HG02840 (cell line): ENCODE results near the gene INIP.

ENCODE experiments used
- ATAC-seq: cut with Tn5 transposase; IDR thresholded peaks from one replicate; pipeline ENCODE4 v1.9.1; 2021; ENCODE audit warnings: mild to moderate bottlenecking, moderate library complexity, moderate number of reproducible peaks; ENCODE audit not compliant: unreplicated experiment, low FRiP score

The INIP gene

DNA sequence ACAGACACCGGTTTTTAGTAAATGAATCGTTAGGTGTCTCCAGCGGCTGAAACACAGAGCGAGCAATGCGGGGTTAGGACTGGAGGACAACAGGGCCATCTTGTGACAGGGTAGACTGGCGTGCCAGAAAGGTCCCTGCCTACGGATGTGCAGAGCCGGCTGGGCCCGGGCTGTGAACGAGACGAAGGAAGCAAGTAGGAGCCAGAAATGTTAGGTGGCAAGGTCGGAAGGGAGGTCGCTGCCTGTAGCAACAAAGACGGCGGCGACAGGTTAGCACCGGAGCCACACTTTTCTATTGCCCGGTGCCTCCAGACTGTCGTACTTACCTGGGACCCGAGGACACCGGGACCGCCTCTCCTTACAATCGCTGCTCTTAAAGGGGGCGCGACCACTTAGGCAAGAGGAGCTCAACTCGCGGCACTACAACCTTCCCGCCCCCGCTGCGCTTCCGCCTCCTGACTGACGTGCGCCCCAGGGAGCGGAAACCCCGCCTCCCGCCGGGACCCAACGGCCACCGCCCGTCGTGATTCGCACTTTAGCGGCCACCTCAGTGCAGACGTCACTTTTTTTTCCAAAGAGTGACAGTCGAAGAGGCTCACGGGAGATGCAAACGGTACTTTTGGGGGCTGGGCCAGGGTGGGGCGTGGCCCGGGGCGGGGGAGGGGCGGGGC is at the start of gene INIP:
INIP (minus strand) TSS at position 457 of the 671 bp plus-strand sequence. CDS start 1,632 bp downstream, outside the sequence.
- ATAC-seq: peak; percentile 95

- ATAC-seq: no peak
Measured at GRCh38 chr9:112765281-112765680, 47.4 kb upstream of the INIP start.

- no peak for ATAC-seq
Measured at GRCh38 chr9:112764837-112765236, 46.9 kb upstream of the INIP start.

GRCh38 chr9:112764344-112764743 is 46.4 kb upstream of the INIP start:
- no peak for ATAC-seq

GRCh38 chr9:112762726-112763518 is 45.0 kb upstream of the INIP start:
- ATAC-seq: no peak

DNA sequence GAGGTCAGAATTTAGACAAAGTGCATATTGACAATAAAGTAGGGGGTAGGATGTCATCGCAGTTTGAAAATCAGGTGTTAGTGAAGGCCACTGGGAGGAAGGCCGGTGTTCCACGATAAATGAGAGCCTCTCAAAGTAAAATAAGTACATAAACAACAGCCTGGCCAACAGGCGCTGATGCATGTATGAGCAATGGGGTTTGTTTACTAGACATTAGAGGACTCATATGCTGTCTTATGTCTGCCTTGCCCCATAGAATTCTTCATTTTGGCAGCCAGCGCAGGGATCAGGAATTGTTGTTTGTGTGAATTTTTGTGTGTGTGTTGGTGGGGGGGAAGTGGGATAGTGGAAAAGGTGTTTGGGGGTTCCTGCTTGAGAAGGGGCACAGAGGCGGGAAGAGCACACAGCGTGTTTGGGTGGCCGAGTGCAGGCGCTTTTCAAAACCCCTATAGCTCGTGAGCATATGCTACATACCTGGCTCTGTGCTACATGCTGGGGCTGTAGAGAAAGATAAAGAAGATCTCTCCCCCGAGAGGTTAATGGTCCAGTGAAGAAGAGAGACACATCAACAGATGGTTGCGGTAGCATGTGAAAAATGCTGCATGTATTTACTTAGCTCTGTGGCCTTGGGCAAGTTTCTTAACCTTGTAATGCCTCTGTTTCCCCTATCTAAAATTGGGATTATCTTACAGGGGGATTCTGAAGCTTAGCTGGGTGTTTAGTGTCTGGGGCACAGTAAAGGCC is 44.2 kb upstream of the INIP start:
- ATAC-seq: no peak

- ATAC-seq: no peak
Measured at GRCh38 chr9:112760821-112761220, 42.9 kb upstream of the INIP start.

- no peak for ATAC-seq
Measured at GRCh38 chr9:112757940-112758339, 40.0 kb upstream of the INIP start.

GRCh38 chr9:112757282-112757883 is 39.5 kb upstream of the INIP start:
- ATAC-seq: no peak

DNA sequence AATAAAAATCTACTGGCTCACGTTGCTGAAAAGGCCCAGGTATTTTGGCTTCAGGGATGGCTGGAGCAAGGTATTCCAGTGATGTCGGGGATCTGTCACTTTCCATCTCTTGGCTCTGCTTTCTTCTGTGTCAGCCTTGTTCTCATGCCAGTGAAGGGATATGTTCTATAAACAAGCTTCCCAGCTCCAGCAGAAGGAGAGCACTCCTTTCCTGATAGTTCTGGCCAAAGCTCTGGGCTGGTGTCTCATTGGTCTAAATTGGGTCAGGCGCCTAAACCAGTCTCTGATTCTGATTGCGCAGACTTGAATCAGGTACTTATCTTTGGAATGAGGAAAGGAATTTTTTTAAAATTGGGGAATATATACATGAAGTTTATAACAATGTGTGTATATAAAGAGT is 37.8 kb upstream of the INIP start:
- no peak for ATAC-seq

DNA sequence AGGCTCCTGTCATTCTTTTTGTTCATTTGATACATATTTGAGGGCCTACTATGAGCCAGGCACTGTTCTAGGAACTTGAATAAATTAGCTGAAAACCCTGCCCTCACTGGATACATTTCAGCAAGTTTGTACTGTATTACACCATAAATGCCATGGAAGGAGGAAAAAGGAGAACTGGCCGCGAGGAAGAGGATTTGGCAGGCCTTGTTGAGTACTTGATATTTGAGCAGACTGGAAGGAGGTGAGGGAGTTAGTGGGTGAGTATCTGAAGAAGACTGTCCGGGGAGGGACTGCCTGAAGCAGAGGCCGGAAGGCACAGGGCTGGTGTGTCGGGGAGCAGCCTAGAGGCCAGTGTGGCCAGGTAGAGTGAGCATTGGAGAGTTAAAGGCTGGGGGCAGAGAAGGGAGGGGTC is 37.1 kb upstream of the INIP start:
- no peak for ATAC-seq

DNA sequence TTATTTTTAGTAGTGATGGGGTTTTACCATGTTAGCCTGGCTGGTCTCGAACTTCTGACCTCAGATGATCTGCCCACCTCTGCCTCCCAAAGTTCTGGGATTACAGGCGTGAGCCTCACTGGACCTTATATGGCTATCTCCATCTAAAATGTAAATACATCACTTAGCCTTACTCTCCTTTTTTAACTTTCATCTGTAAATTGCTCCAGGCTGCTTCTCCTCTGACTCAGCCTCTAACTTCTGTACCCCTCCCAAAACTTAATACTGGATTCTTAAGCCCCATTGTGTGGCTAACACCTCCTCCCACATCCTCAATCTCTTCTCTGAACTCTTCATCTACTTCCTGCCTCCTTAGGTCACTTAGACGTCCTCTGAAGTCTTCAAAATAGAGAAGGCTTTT is 36.7 kb upstream of the INIP start:
- ATAC-seq: no peak

DNA sequence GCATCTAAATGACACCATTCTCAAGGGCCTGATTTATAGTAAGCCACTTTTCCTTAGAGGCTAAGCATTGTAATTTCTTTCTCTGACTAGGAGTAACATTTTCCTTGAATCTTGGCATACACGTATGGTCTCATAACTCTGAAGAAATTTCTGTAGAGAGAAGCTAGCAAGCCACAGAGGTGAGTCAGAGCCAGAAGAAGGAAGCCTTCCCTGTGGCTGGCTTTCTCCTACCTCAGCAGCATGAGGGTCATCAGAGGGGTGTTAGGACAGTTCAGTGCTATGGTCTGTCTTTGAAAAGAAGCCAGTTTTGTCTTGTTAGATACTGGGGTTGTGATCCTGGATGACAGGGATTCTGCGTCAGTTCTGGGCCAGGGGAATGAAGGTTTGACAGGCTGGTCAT is 35.8 kb upstream of the INIP start:
- ATAC-seq: no peak

DNA sequence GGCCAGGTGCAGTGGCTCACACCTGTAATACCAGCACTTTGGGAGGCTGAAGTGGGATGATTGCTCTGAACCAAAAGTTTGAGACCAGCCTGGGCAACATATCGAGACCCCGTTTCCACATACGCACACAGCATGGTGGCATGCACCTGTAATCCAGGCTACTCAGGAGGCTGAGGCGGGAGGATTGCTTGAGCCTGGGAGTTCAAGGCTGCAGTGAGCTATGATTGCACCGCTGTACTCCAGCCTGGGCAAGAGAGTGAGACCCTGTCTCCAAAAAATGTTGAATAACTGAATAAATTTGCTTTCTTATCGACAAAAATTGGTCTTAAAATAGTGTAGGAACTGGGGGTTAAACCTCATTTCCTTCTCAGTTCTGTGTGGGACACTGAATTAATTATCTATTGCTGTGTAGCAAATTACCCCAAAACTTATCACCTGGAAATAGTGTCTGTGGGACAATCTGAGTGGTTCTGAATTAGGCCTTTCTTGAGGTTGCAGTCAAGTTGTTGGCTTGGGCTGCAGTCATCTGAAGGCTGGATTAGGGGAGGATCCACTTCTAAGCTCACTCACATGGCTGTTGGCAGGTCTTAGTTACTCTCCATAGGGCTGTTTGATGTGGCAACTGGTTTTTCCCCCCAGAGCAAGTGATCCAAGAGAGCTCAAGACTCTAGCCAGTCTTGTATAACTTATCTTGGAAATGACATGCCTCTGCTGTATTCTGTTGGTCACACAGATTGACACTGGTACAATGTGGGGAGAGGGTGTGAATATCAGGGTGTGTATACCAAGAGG is 34.6 kb upstream of the INIP start:
- ATAC-seq: no peak

DNA sequence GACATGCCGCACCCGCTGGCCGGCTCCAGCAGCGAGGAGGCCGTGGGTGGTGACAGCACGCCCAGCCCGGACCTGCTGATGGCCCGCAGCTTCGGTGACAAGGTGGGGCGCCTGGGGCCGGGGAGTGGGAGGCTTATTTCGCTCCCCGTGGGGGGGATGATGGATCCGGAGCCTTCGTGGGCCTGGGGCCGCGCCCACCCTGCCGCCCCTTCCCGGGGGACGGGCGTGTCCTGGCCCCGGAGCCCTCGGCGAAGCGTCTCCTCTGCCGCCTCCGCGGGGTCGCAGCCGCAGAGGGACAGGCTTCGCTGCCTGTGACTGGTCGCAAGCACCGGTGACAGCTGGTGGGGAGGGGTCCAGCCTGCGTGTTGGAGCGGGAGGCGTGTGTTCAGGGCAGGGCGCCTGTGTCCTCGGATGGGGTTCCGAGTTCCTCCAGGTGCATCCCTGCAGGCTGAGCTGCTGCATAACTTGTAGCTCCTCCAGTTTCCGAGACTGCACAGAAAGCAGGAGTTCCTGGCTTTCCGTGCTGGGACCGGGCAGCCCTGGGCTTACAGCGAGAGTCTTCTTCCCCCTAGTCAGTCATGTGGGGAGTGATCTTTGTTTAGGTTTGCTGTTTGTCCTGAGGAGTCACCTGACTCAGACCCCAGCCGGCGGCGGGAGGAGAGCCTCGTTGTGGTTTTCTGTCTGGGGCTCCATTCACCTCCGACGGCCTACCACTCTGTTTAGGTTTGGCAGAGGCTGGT is 33.3 kb upstream of the INIP start:
- peak; percentile 21 for ATAC-seq

DNA sequence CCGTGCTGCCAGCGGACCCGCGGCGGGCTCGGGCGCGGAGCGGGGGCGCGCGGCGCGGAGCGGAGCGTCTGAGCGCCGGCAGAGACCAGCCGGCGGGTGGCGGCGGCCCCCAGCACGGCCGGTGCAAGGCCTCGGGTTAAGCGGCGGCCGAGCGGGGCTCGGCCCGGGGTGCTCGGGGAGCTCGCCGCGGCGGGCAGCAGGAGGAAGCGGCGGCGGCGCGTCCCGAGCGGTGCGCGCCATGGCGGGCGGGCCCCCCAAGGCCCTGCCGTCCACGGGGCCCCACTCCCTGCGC is 32.8 kb upstream of the INIP start:
- ATAC-seq: no peak

DNA sequence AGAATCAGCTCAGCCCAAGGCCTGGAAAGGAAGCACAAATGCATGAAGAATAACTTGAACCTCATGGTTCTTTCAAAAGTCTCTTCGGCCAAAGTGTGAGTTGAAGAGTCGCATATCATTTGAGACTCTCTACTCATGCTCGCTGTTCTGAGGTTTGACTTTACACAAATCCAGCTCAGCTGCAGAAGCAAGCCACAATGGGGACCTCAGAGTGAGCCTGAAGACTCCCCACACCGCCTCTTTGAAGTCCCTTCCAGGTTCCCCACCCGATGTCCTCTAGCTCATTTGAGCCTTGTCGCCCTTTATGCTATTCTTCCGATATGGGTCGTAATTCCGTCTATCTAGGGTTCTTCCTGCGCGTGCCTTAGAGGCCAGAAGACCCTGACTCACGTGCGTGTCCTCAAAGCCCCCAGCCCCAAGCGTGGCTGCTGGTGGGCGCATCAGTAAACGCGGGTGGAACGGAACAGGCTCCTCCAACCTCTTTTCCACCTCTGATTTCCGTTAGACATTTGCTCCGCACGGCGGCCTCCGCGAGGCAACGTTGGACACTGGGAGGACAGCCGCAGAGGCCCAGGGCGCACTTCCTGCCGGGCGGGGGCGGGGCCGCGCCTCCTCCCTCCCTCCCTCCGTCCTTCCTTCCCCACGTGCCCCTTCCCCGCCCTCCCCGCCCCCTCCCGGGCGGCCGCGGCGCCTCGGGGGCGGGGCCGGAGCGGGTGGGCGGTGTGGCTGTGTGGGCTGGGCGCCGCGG is 32.3 kb upstream of the INIP start, which contains the start of gene SNX30:
SNX30 (plus strand) TSS at position 745 of the 748 bp plus-strand sequence. CDS start 242 bp downstream, outside the sequence.
- ATAC-seq: peak; percentile 78

DNA sequence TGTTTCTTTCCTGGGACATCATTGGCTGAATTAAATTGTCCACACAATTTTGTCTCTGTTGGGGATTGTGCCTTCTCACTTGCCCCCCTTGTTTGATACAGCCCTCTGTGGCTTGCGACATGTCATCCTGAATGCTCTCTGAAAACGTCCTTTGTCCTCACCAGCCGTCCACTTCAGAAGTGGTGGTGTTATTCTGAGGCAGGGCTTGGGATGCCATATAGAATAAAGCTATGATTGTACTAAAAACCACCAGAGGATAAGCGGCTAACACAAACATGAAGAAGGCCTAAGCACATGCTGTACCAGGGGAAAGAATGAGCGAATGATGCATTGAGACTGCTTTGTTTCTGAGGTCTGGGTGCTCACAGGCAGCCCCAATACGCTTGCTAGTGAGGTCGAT is 29.2 kb upstream of the INIP start:
- no peak for ATAC-seq

DNA sequence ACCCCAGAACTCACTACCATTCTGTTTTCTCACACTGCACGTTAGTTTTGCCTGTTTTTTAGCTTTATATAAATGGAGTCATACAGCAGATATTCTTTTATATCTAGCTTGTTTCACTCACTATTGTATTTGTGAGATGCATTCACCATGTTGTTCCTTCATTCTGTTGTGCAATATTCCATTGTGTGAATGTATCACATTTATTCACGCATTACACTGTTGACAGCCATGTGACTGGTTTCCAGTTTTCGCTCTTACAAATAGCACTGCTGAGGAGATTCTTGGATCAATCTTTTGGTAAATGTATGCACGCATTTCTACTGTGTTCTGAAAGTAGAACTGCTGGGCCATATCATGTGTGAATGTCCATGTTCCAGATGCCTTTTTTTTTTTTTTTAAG is 26.3 kb upstream of the INIP start:
- ATAC-seq: no peak
